DOHH2 (cell line): ENCODE data around the gene MBP.

ENCODE experiments used
- EZH2phosphoT487 ChIP-seq: fragments of 200-600 bp; sonication (generic); IDR thresholded peaks from 2 replicates; pipeline ENCODE4 v1.6.1; 2017; ENCODE audit warnings: borderline replicate concordance, mild to moderate bottlenecking, antibody characterized with exemption, low read length, moderate library complexity, mixed read lengths
- TF ChIP-seq, protein P1 (sequence below): fragments of 200-600 bp; sonication (generic); IDR thresholded peaks from one replicate; pipeline ENCODE4 v1.5.1; 2014; ENCODE audit warnings: antibody characterized with exemption, mild to moderate bottlenecking, low read depth, low read length; ENCODE audit not compliant: poor library complexity, severe bottlenecking

DNA sequence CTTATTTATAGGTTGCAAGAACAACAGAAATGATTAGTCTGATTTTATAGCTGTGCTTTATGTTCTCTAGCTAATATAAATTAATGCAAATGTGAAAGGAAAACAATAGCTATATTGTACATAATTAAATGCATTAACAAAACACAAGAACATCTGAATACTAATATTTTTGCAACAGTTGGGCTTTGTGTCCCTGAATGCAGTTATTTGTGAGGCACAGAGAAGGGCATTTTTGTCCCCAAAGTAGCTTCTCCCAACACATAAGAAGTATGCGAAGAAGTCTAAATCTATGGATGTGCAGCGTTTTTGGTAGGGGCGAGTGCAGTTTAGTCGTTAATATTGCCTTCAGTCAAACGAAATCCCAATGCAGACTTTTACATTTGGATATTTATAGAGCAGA, 110.0 kb downstream of the MBP start:
- TF ChIP-seq, protein P1, sequence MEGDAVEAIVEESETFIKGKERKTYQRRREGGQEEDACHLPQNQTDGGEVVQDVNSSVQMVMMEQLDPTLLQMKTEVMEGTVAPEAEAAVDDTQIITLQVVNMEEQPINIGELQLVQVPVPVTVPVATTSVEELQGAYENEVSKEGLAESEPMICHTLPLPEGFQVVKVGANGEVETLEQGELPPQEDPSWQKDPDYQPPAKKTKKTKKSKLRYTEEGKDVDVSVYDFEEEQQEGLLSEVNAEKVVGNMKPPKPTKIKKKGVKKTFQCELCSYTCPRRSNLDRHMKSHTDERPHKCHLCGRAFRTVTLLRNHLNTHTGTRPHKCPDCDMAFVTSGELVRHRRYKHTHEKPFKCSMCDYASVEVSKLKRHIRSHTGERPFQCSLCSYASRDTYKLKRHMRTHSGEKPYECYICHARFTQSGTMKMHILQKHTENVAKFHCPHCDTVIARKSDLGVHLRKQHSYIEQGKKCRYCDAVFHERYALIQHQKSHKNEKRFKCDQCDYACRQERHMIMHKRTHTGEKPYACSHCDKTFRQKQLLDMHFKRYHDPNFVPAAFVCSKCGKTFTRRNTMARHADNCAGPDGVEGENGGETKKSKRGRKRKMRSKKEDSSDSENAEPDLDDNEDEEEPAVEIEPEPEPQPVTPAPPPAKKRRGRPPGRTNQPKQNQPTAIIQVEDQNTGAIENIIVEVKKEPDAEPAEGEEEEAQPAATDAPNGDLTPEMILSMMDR = no peak
- TF ChIP-seq EZH2phosphoT487 = no peak
